GM12864 (cell line): Measurements from ENCODE around the gene NT5C.
"Not testable (repeated sequence)": the region's sequence is repeated elsewhere in the genome, so short reads cannot be mapped to it uniquely, and the experiment has no call there.

ENCODE experiments used
- DNase-seq: peaks from one replicate; pipeline ENCODE4 v3.0.0-alpha.2; 2011; ENCODE audit warnings: low read depth
- H3K4me3 ChIP-seq: 2 replicates; pipeline ENCODE4 v1.5.1; 2011; ENCODE audit warnings: mild to moderate bottlenecking, low read depth, low read length, control low read depth
- TF ChIP-seq, protein P1 (sequence below): IDR thresholded peaks from 2 replicates; pipeline ENCODE4 v1.5.1; 2011; ENCODE audit warnings: low read depth, mild to moderate bottlenecking, moderate library complexity, low read length, control low read depth, inconsistent platforms; ENCODE audit errors: missing control alignments

The NT5C gene

DNA sequence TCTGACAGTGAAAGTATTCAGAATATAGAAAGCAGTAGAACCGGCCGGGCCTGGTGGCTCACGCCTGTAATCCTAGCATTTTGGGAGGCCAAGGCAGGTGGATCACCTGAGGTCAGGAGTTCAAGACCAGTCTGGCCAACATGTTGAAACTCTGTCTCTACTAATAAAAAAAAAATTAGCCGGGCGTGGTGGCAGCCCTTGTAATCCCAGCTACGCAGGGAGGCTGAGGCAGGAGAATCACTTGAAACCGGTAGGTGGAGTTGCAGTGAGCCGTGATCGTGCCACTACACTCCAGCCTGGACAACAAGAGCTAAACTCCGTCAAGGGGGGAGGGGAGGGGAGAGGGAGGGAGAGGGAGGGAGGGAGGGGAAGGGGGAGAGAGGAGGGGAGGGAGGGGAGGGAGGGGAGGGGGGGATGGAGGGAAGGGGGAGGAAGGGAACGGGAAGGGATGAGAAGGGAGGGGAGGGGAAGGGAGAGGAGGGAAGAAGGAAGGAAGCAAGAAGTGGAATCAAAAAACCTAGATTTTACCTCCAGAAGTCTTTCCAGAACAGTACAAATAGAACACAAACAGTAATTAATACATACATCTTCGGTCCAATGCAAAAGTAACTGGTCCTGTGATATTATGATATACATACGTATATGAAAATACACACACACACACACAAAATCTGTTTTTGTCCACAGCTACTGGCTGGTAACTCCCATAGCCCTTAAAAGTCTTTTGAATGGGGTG lies 10.9 kb upstream of the NT5C start:
- DNase-seq, result no peak
- TF ChIP-seq, protein P1, sequence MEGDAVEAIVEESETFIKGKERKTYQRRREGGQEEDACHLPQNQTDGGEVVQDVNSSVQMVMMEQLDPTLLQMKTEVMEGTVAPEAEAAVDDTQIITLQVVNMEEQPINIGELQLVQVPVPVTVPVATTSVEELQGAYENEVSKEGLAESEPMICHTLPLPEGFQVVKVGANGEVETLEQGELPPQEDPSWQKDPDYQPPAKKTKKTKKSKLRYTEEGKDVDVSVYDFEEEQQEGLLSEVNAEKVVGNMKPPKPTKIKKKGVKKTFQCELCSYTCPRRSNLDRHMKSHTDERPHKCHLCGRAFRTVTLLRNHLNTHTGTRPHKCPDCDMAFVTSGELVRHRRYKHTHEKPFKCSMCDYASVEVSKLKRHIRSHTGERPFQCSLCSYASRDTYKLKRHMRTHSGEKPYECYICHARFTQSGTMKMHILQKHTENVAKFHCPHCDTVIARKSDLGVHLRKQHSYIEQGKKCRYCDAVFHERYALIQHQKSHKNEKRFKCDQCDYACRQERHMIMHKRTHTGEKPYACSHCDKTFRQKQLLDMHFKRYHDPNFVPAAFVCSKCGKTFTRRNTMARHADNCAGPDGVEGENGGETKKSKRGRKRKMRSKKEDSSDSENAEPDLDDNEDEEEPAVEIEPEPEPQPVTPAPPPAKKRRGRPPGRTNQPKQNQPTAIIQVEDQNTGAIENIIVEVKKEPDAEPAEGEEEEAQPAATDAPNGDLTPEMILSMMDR, result no peak
- no peak overlapping the region for H3K4me3 ChIP-seq

GRCh38 chr17:75138519-75138918 lies 7.0 kb upstream of the NT5C start:
- TF ChIP-seq, protein P1, result no peak
- H3K4me3 ChIP-seq, result no peak overlapping the region
- no peak for DNase-seq

- not testable (repeated sequence) for DNase-seq, H3K4me3 ChIP-seq
These were observed 6.2 kb upstream of the NT5C start for GRCh38 chr17:75137762-75138161.

DNA sequence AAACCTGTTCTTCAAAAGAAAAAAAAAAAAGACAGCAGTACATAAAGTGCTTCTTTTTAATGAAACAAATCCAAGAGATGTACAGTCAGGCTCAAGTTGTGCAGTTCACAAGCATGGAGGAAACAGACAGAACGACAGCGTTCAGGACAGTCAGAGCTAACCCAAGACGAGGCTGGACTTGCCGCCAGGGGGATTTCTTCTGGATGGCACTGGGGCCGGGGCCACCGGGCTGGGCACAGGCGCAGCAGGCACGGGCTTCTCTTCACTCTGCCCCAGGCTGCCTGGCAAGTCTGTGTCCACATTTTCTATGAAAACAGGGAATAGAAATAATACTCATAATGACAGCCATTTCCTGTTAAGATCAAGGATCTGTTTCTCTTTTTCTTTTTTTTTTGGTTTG lies 4.4 kb upstream of the NT5C start:
- no peak for DNase-seq
- H3K4me3 ChIP-seq, result no peak overlapping the region
- TF ChIP-seq, protein P1, result no peak

DNA sequence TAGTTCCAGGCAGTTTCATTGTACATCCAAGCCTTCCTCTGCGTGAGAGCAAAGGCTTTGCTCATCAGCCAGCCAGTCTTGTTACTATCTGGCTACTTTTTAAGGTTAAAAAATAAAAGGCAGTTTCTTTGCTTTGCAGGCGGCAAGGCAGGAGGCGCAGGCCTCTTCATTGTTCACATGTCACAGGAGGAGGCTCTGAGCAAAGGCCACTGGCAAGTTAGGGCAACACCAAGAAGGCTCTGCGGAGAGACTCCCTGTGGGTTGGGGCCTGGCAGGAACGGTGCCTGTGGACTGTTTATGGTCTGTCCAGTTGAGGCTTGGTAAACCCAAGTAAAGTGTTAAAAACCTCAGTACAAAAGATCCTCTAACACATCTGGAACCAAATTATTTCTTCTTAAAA lies 3.9 kb upstream of the NT5C start:
- TF ChIP-seq, protein P1, result no peak
- no peak for DNase-seq
- no peak overlapping the region for H3K4me3 ChIP-seq

DNA sequence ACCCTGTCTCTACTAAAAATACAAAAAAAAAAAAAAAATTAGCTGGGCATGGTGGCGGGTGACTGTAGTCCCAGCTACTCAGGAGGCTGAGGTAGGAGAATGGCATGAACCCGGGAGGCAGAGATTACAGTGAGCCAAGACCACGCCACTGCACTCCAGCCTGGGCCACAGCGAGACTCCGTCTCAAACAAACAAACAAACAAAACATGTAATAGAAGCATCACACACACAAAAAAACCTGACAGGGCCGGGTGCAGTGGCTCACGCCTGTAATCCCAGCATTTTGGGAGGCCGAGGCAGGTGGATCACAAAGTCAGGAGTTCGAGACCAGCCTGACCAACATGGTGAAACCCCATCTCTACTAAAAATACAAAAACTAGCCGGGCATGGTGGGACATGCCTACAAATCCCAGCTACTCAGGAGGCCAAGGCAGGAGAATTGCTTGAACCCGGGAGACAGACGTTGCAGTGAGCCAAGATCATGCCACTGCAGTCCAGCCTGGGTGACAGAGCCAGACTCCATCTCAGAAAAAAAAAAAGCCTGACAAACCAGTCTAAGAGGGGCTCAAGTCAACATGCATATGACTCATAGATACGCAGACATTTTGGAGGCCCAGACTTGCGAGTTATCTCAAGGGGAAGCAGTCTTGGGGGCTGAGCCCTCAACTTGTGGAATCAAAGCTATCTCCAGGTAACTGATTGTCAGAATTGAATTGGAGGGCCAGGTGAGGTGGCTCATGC lies 2.2 kb upstream of the NT5C start:
- not testable (repeated sequence) for DNase-seq, H3K4me3 ChIP-seq

DNA sequence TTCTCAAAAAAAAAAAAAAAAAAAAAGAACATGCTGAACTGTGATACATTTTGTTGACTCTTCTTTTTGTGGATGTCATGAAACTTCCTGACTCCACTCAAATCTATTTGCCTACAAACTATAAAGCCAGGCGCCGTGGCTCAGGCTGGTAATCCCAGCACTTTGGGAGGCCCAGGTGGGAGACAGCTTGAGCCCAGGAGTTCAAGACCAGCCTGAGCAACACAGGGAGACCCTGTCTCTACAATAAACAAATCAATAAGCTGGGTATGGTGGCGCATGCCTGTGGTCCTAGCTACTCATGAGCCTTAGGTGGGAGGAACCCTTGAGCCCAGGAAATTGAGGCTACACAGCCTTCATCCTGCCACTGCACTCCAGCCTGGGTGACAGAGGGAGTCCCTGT lies 1.5 kb upstream of the NT5C start:
- no peak overlapping the region for H3K4me3 ChIP-seq
- TF ChIP-seq, protein P1, result no peak
- no peak for DNase-seq

- not testable (repeated sequence) for DNase-seq
- H3K4me3 ChIP-seq, result peak overlapping the region; percentile 82
These were observed 767 bp upstream of the NT5C start for GRCh38 chr17:75132018-75133000.
